BE2C (cell line): ENCODE results near the gene DRAM1.

Source experiments
- DNase-seq: peaks from one replicate; pipeline ENCODE4 v3.0.0-alpha.2; 2020
- H3K27me3 ChIP-seq: fragments of 250-450 bp; sonication (Bioruptor Pico); 2 replicates; pipeline ENCODE4 v1.5.1; 2020; ENCODE audit warnings: mild to moderate bottlenecking
- H3K36me3 ChIP-seq: fragments of 250-450 bp; sonication (Bioruptor Pico); 2 replicates; pipeline ENCODE4 v1.5.1; 2020; ENCODE audit warnings: mild to moderate bottlenecking
- H3K4me1 ChIP-seq: fragments of 250-450 bp; sonication (Bioruptor Pico); 2 replicates; pipeline ENCODE4 v1.5.1; 2020
- H3K4me3 ChIP-seq: 2 replicates; pipeline ENCODE4 v1.5.1; 2011; ENCODE audit warnings: low read depth, low read length
- H3K9me3 ChIP-seq: fragments of 250-450 bp; sonication (Bioruptor Pico); 2 replicates; pipeline ENCODE4 v1.5.1; 2020
- CTCF ChIP-seq: IDR thresholded peaks from 2 replicates; pipeline ENCODE4 v1.5.1; 2012; ENCODE audit warnings: mild to moderate bottlenecking, low read depth, low read length

Gene DRAM1

GRCh38 chr12:101892794-101893193, 15.4 kb downstream of the DRAM1 start:
- Histone ChIP-seq H3K36me3 (no peaks in the 10 kb centered on the region), H3K4me1 (no peaks in the 10 kb centered on the region), H3K9me3 (no peaks in the 10 kb centered on the region), H3K4me3 (no peak overlapping the region), H3K27me3 (no peaks in the 10 kb centered on the region)
- no peak for TF ChIP-seq CTCF
- DNase-seq, result no peak

- no peaks in the 10 kb centered on the region for H3K36me3 ChIP-seq
- TF ChIP-seq CTCF, result no peak
- no peaks in the 10 kb centered on the region for H3K4me1 ChIP-seq
These were observed 24.4 kb downstream of the DRAM1 start for GRCh38 chr12:101901777-101902176.

GRCh38 chr12:101902641-101903040, 25.3 kb downstream of the DRAM1 start:
- Histone ChIP-seq H3K4me1 (no peaks in the 10 kb centered on the region), H3K9me3 (no peaks in the 10 kb centered on the region), H3K4me3 (no peak overlapping the region), H3K36me3 (no peaks in the 10 kb centered on the region), H3K27me3 (no peaks in the 10 kb centered on the region)
- no peak for DNase-seq
- TF ChIP-seq CTCF, result no peak

More at GRCh38 chr12:101901777-101902176, 24.4 kb downstream of the DRAM1 start:
- no peak for DNase-seq
- Histone ChIP-seq H3K4me3 (no peak overlapping the region), H3K9me3 (no peaks in the 10 kb centered on the region), H3K27me3 (no peaks in the 10 kb centered on the region)

- H3K27me3 ChIP-seq, result peaks cover 13% of the 10 kb centered on the region
- no peak overlapping the region for H3K4me3 ChIP-seq
- no peaks in the 10 kb centered on the region for H3K36me3 ChIP-seq
- no peaks in the 10 kb centered on the region for H3K9me3 ChIP-seq
- H3K4me1 ChIP-seq, result no peaks in the 10 kb centered on the region
- no peak for DNase-seq
- TF ChIP-seq CTCF, result no peak
These were observed 28.8 kb downstream of the DRAM1 start for GRCh38 chr12:101906226-101906625.

GRCh38 chr12:101908395-101908794, 31.0 kb downstream of the DRAM1 start:
- Histone ChIP-seq H3K27me3 (peaks cover 14% of the 10 kb centered on the region), H3K4me3 (no peak overlapping the region), H3K9me3 (no peaks in the 10 kb centered on the region), H3K4me1 (no peaks in the 10 kb centered on the region), H3K36me3 (no peaks in the 10 kb centered on the region)
- no peak for TF ChIP-seq CTCF
- DNase-seq, result no peak

- Histone ChIP-seq H3K9me3 (no peaks in the 10 kb centered on the region), H3K4me1 (no peaks in the 10 kb centered on the region), H3K27me3 (peaks cover 14% of the 10 kb centered on the region), H3K36me3 (no peaks in the 10 kb centered on the region), H3K4me3 (no peak overlapping the region)
- no peak for TF ChIP-seq CTCF
- DNase-seq, result no peak
These were observed 32.3 kb downstream of the DRAM1 start for GRCh38 chr12:101909646-101910045.
